Activated CD4-positive, alpha-beta T cell treated with anti-CD3 and anti-CD28 coated beads, Interleukin-2, Interleukin-4, amounts not matched to agents 100 ng/mL and 50 ng/mL, durations not matched to agents 16 hours and 8 hours (primary cell): ENCODE results near the gene MACROD1.

Experiments
- DNase-seq: peaks from one replicate; pipeline ENCODE4 v3.0.0-alpha.2; 2020; ENCODE audit warnings: low spot score

MACROD1 gene

GRCh38 chr11:64150481-64151239, 15.3 kb downstream of the MACROD1 start:
- DNase-seq = no peak

- no peak for DNase-seq
These were observed 15.9 kb downstream of the MACROD1 start for GRCh38 chr11:64150051-64150450.

GRCh38 chr11:64148917-64149617, 16.8 kb downstream of the MACROD1 start:
- DNase-seq = no peak

GRCh38 chr11:64148226-64148916, 17.5 kb downstream of the MACROD1 start:
- peak; percentile 66 for DNase-seq

- peak; percentile 78 for DNase-seq
These were observed 19.6 kb downstream of the MACROD1 start for GRCh38 chr11:64146036-64146955.

GRCh38 chr11:64144587-64145472, 21.1 kb downstream of the MACROD1 start:
- DNase-seq = no peak

- DNase-seq = no peak
These were observed 24.7 kb downstream of the MACROD1 start for GRCh38 chr11:64141081-64141783.

- DNase-seq = no peak
These were observed 25.8 kb downstream of the MACROD1 start for GRCh38 chr11:64140082-64140481.

GRCh38 chr11:64139049-64139448, 26.9 kb downstream of the MACROD1 start:
- no peak for DNase-seq

GRCh38 chr11:64138398-64138797, 27.5 kb downstream of the MACROD1 start:
- no peak for DNase-seq

- DNase-seq = no peak
These were observed 29.0 kb downstream of the MACROD1 start for GRCh38 chr11:64136765-64137441.

- DNase-seq = no peak
These were observed 30.2 kb downstream of the MACROD1 start for GRCh38 chr11:64135711-64136110.

- DNase-seq = no peak
These were observed 30.9 kb downstream of the MACROD1 start for GRCh38 chr11:64134963-64135362.

GRCh38 chr11:64132982-64133705, 32.8 kb downstream of the MACROD1 start:
- no peak for DNase-seq

- DNase-seq = no peak
These were observed 33.6 kb downstream of the MACROD1 start for GRCh38 chr11:64132191-64132771.

GRCh38 chr11:64131683-64132190, 34.2 kb downstream of the MACROD1 start:
- DNase-seq = no peak

- DNase-seq = no peak
These were observed 35.3 kb downstream of the MACROD1 start for GRCh38 chr11:64130618-64131017.

GRCh38 chr11:64129403-64129802, 36.5 kb downstream of the MACROD1 start:
- DNase-seq = no peak
